Kidney (tissue), 14 donors: ENCODE measurements around the gene SMARCC2. TPM values are rescaled to one million over a fixed set of nuclear protein-coding genes. Genes with fewer than 3 reads are reported as not detected.

Experiments
- DNase-seq, 5 donors: peaks; one replicate each; pipeline ENCODE4 v3.0.0-alpha.2; 2013 to 2020
- FAIRE-seq: peaks from 2 replicates; lab custom pipeline; 2012; peaks lifted over from hg19 to GRCh38; lab: Jason Lieb, UNC
- H3K27ac ChIP-seq, 2 donors: one replicate each; pipeline ENCODE4 v1.7.0; 2013; ENCODE audit warnings: low read depth in 2 of 2, low read length in 2 of 2, inconsistent platforms in 1 of 2
- H3K27me3 ChIP-seq: one replicate; pipeline ENCODE4 v1.7.1; 2013; ENCODE audit warnings: low read length, inconsistent platforms; ENCODE audit not compliant: control insufficient read depth, insufficient read depth
- H3K36me3 ChIP-seq, 3 donors: one replicate each; pipeline versions ENCODE4 v1.7.0 to v1.7.1; 2013; ENCODE audit warnings: low read length in 3 of 3, control low read depth in 1 of 3, inconsistent platforms in 1 of 3; ENCODE audit not compliant: insufficient read depth in 3 of 3, control insufficient read depth in 2 of 3
- H3K4me1 ChIP-seq, 3 donors: one replicate each; pipeline versions ENCODE4 v1.7.0 to v1.7.1; 2013; ENCODE audit warnings: low read length in 3 of 3, inconsistent platforms in 1 of 3, low read depth in 1 of 3; ENCODE audit not compliant: control insufficient read depth in 2 of 3, insufficient read depth in 2 of 3
- H3K4me3 ChIP-seq, 3 donors: one replicate each; pipeline versions ENCODE4 v1.7.0 to v1.8.1; 2013; ENCODE audit warnings: low read length in 3 of 3, control low read depth in 1 of 3, inconsistent platforms in 1 of 3
- H3K9ac ChIP-seq, 3 donors: one replicate each; pipeline versions ENCODE4 v1.7.0 to v1.7.1; 2013; ENCODE audit warnings: low read length in 3 of 3, control low read depth in 1 of 3, inconsistent platforms in 1 of 3
- H3K9me3 ChIP-seq, 3 donors: one replicate each; pipeline versions ENCODE4 v1.7.0 to v1.7.1; 2013; ENCODE audit warnings: low read length in 3 of 3, control low read depth in 1 of 3, inconsistent platforms in 1 of 3; ENCODE audit not compliant: control insufficient read depth in 2 of 3, insufficient read depth in 1 of 3
- intact Hi-C: fragments of 100-400 bp; cut with DNase I; formaldehyde crosslinking; loops from one replicate; pipeline ENCODE4 v1.11.1; 2022
- polyA plus RNA-seq: library from polyadenylated mRNA; stranded (reverse); fragments of 350-450 nt; fragmentation: Illumina TruSeq; extraction: RNeasy Lipid Tissue Mini Kit (QIAGEN cat#74804); gene quantifications from one replicate; pipeline ENCODE4 v1.2.3, GENCODE V29; 2014; ENCODE audit warnings: low read depth, low replicate concordance; ENCODE audit not compliant: insufficient read depth
- total RNA-seq: library from RNA; stranded (reverse); fragmentation: NEBNext Ultra II Directional; extraction: Animal tissue kit (Norgen Biotek cat#: 25700); gene quantifications from one replicate; pipeline ENCODE4 v1.2.1, GENCODE V29; 2021
- TF ChIP-seq, protein P1 (sequence below): IDR thresholded peaks from 3 replicates; pipeline ENCODE4 v1.5.1; 2012; ENCODE audit warnings: mild to moderate bottlenecking, moderate library complexity, borderline replicate concordance; ENCODE audit not compliant: insufficient read depth; ENCODE audit errors: extremely low read depth
- donor health status: control.
- donor health status: control.
- donor health status: control.
- donor health status: control.
- donor health status: control.
- donor health status: DM: yes; HTN: yes; CAD: no.
- donor health status: Normal renal cell carcinoma (clear cell type).

The SMARCC2 gene
- total and polyA plus RNA-seq, 2 donors from 2014 or later = 18.8 to 112 TPM

DNA sequence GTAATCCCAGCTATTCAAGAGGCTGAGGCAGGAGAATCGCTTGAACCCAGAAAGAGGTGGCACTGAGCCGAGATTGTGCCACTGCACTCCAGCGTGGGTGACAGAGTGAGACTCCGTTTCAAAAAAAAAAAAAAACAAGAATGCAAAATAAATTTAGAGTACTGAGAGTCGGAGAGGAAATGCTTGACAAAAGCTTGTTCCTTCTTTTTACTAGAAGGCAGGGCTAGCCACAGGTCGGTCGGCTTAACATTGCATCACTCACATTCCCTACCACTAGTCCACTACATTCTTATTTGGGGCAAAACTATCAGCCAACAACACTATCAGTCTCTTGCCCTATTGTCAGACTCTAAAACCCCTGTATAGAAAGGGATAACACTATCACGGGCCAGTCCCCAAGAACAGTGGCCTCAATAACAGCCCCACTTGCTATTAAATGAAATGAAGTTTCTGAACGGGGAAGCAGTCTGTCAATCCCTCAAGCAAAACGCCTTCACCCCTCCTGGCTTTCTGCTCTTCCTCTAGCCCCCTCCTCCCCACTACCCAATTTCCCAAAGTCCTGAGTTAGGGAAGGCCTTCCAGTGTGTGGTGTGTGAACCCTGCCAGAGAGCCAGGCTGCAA lies 31.4 kb upstream of the SMARCC2 start:
- TF ChIP-seq, protein P1, sequence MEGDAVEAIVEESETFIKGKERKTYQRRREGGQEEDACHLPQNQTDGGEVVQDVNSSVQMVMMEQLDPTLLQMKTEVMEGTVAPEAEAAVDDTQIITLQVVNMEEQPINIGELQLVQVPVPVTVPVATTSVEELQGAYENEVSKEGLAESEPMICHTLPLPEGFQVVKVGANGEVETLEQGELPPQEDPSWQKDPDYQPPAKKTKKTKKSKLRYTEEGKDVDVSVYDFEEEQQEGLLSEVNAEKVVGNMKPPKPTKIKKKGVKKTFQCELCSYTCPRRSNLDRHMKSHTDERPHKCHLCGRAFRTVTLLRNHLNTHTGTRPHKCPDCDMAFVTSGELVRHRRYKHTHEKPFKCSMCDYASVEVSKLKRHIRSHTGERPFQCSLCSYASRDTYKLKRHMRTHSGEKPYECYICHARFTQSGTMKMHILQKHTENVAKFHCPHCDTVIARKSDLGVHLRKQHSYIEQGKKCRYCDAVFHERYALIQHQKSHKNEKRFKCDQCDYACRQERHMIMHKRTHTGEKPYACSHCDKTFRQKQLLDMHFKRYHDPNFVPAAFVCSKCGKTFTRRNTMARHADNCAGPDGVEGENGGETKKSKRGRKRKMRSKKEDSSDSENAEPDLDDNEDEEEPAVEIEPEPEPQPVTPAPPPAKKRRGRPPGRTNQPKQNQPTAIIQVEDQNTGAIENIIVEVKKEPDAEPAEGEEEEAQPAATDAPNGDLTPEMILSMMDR = no peak
- peak in 1 of 5 donors; percentile 31 for DNase-seq
- FAIRE-seq = no peak
- Histone ChIP-seq H3K27me3 (no peaks in the 10 kb centered on the region), H3K4me3 (peak overlapping the region; percentile 70 to 95 (median 82)), H3K9me3 (no peaks in the 10 kb centered on the region), H3K4me1 (peaks cover 4 to 17% (median 8%) of the 10 kb centered on the region in 3 donors), H3K36me3 (peaks cover 0 to 2% (median 0%) of the 10 kb centered on the region in 3 donors), H3K9ac (peak overlapping the region; percentile 79 to 97 (median 86)), H3K27ac (peak overlapping the region; percentile 96 to 99)
- intact Hi-C loops = no loop called here

DNA sequence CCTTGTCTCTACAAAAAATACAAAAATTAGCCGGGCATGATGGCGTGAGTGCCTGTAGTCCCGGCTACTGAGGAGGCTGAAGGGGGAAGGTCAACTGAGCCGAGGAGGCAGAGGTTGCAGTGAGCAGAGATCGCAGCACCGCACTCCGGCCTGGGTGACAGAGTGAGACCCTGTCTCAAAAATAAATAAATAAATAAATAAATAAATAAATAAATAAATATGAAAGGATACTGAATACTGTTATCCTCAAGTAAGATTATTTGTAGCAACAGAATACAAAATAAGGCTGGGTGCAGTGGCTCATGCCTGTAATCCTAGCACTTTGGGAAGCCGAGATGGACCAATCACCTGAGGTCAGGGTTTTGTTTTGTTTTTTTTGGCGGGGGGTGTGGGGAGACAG lies 30.6 kb upstream of the SMARCC2 start:
- Histone ChIP-seq H3K4me3 (no peak overlapping the region), H3K27me3 (no peaks in the 10 kb centered on the region), H3K9ac (no peak overlapping the region), H3K4me1 (peaks cover 4 to 17% (median 8%) of the 10 kb centered on the region in 3 donors), H3K9me3 (no peaks in the 10 kb centered on the region), H3K36me3 (peaks cover 0 to 5% (median 4%) of the 10 kb centered on the region in 3 donors), H3K27ac (no peak overlapping the region)
- DNase-seq = no peak
- no peak for FAIRE-seq
- intact Hi-C loops = no loop called here
- TF ChIP-seq, protein P1 = no peak

DNA sequence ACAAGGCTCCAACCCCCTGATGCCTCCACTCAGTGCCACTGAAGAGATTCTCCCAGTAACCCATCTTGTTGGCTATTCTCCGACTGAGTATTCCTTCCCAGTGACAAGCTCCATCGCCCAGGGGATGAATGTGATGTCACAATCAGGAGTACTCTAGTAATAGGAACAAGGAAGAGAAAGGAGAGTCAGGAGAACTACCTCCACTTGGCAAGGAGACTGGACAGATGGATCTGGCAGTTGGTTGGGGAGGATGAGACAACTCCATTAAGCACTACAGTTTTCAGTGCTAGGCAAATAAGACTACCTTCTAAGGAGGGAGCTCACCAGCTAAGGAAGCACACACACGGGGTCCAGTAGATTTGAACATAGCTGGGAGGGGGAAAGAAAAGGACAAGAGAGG lies 27.2 kb upstream of the SMARCC2 start:
- FAIRE-seq (no peak), DNase-seq (no peak)
- H3K36me3 ChIP-seq = peaks cover 10 to 32% (median 26%) of the 10 kb centered on the region in 3 donors
- no peak overlapping the region for H3K9ac ChIP-seq
- H3K9me3 ChIP-seq = no peaks in the 10 kb centered on the region
- no peak overlapping the region for H3K4me3 ChIP-seq
- H3K27ac ChIP-seq = no peak overlapping the region
- TF ChIP-seq, protein P1 = no peak
- H3K27me3 ChIP-seq = no peaks in the 10 kb centered on the region
- peaks cover 0 to 3% (median 0%) of the 10 kb centered on the region in 3 donors for H3K4me1 ChIP-seq
- intact Hi-C loops = no loop called here
